Lower lobe of right lung (tissue), 2 donors: Measurements from ENCODE around the gene CDH23. TPM values are rescaled to one million over a fixed set of nuclear protein-coding genes. Genes with fewer than 3 reads are reported as not detected.

Experiments used
- ATAC-seq, 2 donors: fragments of 200-7000 bp; cut with Tn5 transposase; one replicate each; pipeline ENCODE4 v1.9.1; 2020 to 2022; ENCODE audit warnings: mild to moderate bottlenecking in 2 of 2, moderate library complexity in 2 of 2
- DNase-seq: peaks from one replicate; pipeline ENCODE4 v3.0.0-alpha.2; 2020
- H3K27ac ChIP-seq: fragments of 200-600 bp; one replicate; pipeline ENCODE4 v1.8.0; 2022
- H3K27me3 ChIP-seq: fragments of 200-600 bp; one replicate; pipeline ENCODE4 v1.8.0; 2022; ENCODE audit warnings: low read depth
- H3K36me3 ChIP-seq: fragments of 200-600 bp; one replicate; pipeline ENCODE4 v1.8.0; 2022; ENCODE audit warnings: mild to moderate bottlenecking
- H3K4me1 ChIP-seq: fragments of 200-600 bp; one replicate; pipeline ENCODE4 v1.8.0; 2022
- H3K4me3 ChIP-seq: fragments of 200-600 bp; one replicate; pipeline ENCODE4 v1.8.0; 2022; ENCODE audit warnings: mild to moderate bottlenecking
- H3K9me3 ChIP-seq: fragments of 200-600 bp; one replicate; pipeline ENCODE4 v1.8.0; 2022
- CTCF ChIP-seq: fragments of 200-600 bp; IDR thresholded peaks from one replicate; pipeline ENCODE4 v1.8.0; 2022; ENCODE audit warnings: antibody characterized with exemption, mild to moderate bottlenecking
- intact Hi-C: fragments of 100-400 bp; cut with DNase I; formaldehyde crosslinking; loops from one replicate; pipeline ENCODE4 v1.11.0; 2022
- total RNA-seq: library from RNA; stranded (reverse); fragmentation: NEBNext Ultra II Directional; extraction: Animal tissue kit (Norgen Biotek cat#: 25700); gene quantifications from one replicate; pipeline ENCODE4 v1.2.1, GENCODE V29; 2021
- donor health status: DM: no; HTN: yes; CAD: no; lungs with severe emphysema.

CDH23 gene
- total RNA-seq, 1 donor from 2014 or later: 9.4 TPM

DNA sequence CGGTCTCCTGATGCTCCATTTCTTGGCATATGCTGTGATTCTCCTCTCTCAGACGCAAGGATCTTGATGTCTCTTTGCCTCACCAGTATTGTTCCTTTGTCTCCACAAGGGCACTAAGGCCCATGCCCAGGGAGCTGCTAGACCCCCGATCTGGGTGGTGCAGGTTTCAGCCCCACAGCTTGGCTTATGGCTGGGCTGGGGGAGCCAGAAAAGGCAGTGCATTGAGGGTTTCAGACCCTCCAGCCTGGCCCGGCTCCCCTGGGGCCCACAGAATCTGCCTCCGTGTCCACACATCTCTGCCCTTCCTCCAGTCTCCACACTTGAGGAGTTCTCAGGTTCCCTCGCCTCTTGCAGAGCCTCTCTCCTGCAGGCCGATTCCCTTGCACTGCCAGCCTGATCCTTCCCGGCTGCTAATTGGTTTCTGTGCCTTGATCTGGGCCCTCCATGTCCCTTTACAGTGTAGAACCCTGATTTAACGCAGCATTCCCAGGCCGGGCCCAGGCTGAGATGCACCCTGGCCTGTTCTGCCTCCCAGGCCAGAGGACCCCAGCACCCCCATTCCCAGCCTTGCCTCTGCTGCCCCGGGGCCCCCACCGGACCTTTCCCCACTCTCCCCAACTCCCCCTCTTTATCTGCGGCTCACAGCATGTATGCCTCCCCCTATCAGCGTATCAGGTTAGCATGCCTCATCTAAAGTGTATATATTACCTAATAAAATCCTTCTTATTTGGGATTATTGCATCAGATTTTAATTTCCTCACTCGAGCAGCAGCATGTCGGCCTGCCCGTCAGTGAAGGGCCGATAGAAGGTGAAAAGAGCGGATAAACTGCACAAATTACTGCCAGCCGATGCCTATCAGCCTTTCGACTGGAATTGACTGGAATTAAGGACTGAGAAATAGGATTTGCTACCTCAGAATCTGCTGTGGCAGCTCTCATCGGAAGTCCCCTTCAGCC lies 177.1 kb downstream of the CDH23 start:
- Histone ChIP-seq H3K27me3 (no peaks in the 10 kb centered on the region), H3K4me3 (no peak overlapping the region), H3K4me1 (no peaks in the 10 kb centered on the region), H3K27ac (no peak overlapping the region), H3K9me3 (no peaks in the 10 kb centered on the region), H3K36me3 (no peaks in the 10 kb centered on the region)
- no peak for ATAC-seq
- DNase-seq: no peak
- intact Hi-C loops: no loop called here
- no peak for TF ChIP-seq CTCF

DNA sequence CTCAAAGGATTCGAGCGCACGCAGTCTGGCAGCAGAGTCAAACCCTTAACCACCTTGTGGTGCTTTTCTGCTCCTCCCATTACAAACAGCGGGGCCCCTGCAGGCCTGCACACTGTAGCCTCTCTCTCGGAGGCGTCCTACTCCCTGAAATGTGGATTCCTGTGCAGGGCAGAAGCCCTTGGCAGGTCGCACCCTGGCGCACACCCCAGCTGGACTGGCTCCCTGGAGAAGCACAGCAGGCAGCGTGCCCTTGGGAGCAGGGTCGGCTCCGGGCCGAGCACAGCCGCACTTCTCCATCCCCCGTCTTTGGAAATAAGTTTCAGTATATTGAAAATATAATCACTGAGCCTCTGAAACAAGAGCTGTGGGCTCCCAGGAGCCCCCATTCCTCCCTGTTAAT lies 178.7 kb downstream of the CDH23 start:
- no peaks in the 10 kb centered on the region for H3K36me3 ChIP-seq
- ATAC-seq (peak; percentile 32 to 50), DNase-seq (no peak)
- TF ChIP-seq CTCF: no peak
- no peak overlapping the region for H3K27ac ChIP-seq
- H3K4me1 ChIP-seq: no peaks in the 10 kb centered on the region
- H3K27me3 ChIP-seq: no peaks in the 10 kb centered on the region
- no peak overlapping the region for H3K4me3 ChIP-seq
- intact Hi-C loops: no loop called here
- H3K9me3 ChIP-seq: no peaks in the 10 kb centered on the region

GRCh38 chr10:71575934-71576801 lies 179.4 kb downstream of the CDH23 start:
- Histone ChIP-seq H3K27ac (no peak overlapping the region), H3K27me3 (no peaks in the 10 kb centered on the region), H3K9me3 (no peaks in the 10 kb centered on the region), H3K4me1 (no peaks in the 10 kb centered on the region), H3K36me3 (no peaks in the 10 kb centered on the region), H3K4me3 (no peak overlapping the region)
- intact Hi-C loops: no loop called here
- no peak for TF ChIP-seq CTCF
- DNase-seq (no peak), ATAC-seq (peak; percentile 13 to 29)

DNA sequence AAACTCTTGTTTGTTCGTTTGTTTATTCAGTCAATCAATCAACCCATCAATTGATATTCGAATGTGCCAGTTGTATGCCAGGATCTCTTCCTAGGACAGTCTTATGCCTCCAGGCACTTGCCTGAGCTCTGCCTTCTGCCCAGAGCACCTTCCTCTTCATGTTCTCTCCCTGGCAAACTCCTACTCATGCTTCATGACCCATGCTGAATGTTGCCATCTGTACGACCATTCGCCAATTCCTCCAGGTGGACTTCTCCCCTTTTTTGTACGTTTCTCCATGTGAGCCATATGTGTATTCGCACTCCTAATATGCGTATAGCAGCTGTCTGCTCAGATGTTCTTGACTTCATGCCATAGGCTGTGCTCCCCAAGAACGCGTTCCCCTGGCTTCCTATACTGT lies 180.1 kb downstream of the CDH23 start:
- Histone ChIP-seq H3K4me1 (no peaks in the 10 kb centered on the region), H3K27me3 (no peaks in the 10 kb centered on the region), H3K27ac (no peak overlapping the region), H3K9me3 (no peaks in the 10 kb centered on the region), H3K4me3 (no peak overlapping the region), H3K36me3 (no peaks in the 10 kb centered on the region)
- intact Hi-C loops: no loop called here
- DNase-seq (no peak), ATAC-seq (no peak)
- TF ChIP-seq CTCF: no peak

- no peak for DNase-seq
- no peak for TF ChIP-seq CTCF
- intact Hi-C loops: no loop called here
- no peak overlapping the region for H3K27ac ChIP-seq
- H3K4me1 ChIP-seq: no peaks in the 10 kb centered on the region
- no peaks in the 10 kb centered on the region for H3K36me3 ChIP-seq
- H3K9me3 ChIP-seq: no peaks in the 10 kb centered on the region
- H3K4me3 ChIP-seq: no peak overlapping the region
- H3K27me3 ChIP-seq: no peaks in the 10 kb centered on the region
- ATAC-seq: no peak
Measured at GRCh38 chr10:71577345-71577744, 180.6 kb downstream of the CDH23 start.
